ENCODE measurements around the gene BLVRB.
A peak's percentile ranks its signal among the peaks of the same experiment; 100 is the strongest.

The BLVRB gene

DNA sequence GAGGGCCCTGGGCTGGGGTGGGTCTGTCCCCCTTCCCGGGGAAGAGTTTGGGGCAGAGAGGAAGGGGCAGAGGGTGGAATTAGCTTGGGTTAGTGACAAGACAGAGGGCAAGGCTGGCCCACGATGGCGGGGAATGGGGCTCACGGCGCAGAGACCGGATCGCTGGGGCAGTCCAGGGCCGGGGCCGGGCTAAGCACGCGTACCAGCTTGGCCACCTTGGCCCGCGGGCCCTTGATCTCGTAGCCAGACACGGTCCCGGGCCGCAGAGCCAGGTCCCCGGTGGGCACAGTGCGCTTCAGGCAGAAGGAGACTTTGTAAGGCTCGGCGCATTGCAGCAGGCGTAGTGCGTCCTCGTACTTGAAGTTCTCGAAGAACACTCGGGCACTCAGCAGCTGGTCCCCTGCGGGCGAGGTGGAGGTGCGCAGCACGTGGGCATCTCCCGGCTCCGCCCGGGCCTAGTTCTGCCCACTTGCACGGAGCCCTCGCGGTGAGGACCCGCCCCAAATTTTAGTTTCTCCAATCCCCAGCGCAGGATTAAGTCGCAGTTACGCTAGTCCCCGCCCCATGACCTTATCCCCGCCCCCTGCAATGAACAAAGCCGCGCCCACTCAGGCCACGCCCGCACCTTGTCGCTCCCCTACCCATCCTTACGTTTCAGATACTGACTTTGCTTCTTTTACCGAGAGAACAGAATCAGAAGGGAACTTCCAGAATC, 67.0 kb downstream of the BLVRB start:
- DNase-seq, result peak; percentile 77 to 83
